ENCODE measurements around the gene XPO4.

DNA sequence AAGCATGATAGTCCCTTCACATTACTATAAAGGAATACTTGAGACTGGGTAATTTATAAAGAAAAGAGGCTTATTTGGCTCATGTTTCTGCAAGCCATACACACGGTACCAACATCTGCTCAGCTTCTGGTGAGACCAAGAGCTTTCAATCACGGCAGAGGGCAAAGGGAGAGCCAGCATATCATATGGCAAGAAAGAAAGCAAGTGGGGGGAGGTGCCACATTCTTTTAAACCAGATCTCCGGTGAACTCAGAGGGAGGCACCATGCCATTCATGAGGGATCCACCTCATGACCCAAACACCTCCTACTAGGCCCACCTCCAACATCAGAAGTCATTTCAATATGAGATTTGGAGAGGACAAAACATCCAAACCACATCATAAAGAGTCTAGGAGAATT is 20.3 kb downstream of the XPO4 start:
- TF ChIP-seq CTCF (IDR thresholded peaks at IDR 0.05) (no peak), POLR2AphosphoS5 (IDR thresholded peaks at IDR 0.05; ENCODE audit: low read depth, low read length) (no peak), SIN3A (IDR thresholded peaks at IDR 0.05; ENCODE audit: borderline replicate concordance, insufficient read depth, low read depth, low read length) (no peak), TCF7L2 (IDR thresholded peaks at IDR 0.05; ENCODE audit: low read depth, low read length) (no peak)
- TF ChIP-seq, protein P1, sequence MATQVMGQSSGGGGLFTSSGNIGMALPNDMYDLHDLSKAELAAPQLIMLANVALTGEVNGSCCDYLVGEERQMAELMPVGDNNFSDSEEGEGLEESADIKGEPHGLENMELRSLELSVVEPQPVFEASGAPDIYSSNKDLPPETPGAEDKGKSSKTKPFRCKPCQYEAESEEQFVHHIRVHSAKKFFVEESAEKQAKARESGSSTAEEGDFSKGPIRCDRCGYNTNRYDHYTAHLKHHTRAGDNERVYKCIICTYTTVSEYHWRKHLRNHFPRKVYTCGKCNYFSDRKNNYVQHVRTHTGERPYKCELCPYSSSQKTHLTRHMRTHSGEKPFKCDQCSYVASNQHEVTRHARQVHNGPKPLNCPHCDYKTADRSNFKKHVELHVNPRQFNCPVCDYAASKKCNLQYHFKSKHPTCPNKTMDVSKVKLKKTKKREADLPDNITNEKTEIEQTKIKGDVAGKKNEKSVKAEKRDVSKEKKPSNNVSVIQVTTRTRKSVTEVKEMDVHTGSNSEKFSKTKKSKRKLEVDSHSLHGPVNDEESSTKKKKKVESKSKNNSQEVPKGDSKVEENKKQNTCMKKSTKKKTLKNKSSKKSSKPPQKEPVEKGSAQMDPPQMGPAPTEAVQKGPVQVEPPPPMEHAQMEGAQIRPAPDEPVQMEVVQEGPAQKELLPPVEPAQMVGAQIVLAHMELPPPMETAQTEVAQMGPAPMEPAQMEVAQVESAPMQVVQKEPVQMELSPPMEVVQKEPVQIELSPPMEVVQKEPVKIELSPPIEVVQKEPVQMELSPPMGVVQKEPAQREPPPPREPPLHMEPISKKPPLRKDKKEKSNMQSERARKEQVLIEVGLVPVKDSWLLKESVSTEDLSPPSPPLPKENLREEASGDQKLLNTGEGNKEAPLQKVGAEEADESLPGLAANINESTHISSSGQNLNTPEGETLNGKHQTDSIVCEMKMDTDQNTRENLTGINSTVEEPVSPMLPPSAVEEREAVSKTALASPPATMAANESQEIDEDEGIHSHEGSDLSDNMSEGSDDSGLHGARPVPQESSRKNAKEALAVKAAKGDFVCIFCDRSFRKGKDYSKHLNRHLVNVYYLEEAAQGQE (IDR thresholded peaks at IDR 0.05; ENCODE audit: insufficient read depth in 1 of 2, low read depth in 2 of 2, low read length in 1 of 2) = no peak

Measured in Panc1 (cell line).